Measurements from ENCODE around the gene WDR43.

The WDR43 gene

DNA sequence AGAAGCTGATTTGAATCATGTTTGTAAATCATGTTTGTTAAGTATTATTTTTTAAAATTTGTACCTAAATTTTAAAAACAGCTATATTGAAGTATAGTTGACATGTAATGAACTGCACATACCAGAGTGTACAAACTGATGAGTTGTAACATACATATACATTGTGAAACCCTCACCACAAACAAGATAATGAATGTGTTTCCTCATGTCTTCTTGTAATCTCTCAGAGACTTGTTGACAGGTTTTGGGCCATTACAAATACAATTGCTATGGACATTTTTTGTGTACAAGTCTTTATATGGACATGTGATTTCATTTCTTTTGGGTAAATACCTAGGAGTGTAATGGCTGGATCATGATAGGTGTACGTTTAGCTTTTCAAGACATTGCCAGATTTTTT lies 21.5 kb downstream of the WDR43 start:
- DNase-seq: no peak

- no peak for DNase-seq
Observed at GRCh38 chr2:28926847-28927246, 32.4 kb downstream of the WDR43 start.

GRCh38 chr2:28927469-28927868 lies 33.0 kb downstream of the WDR43 start:
- no peak for DNase-seq

DNA sequence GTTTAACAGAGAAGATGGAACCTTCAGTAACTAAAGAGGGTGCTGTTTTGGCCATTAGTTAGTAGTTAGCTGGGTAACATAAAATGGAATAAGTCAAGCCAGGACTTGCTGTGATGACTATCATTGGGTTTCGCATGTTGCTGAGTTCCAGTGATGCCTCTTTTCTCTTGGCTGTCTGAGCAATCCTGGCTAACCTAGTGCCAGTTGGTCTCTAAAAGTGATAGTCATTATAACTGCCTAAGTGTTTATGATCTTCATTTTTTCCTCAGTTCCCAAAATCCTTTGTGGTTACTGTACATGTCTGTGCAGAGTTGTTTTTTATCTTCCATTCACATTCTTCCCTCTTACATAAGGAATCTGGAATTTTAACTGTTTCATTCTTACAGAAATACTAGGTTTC lies 33.4 kb downstream of the WDR43 start:
- DNase-seq: no peak

GRCh38 chr2:28929581-28929980 lies 35.1 kb downstream of the WDR43 start:
- no peak for DNase-seq

- no peak for DNase-seq
Observed at GRCh38 chr2:28930205-28930604, 35.7 kb downstream of the WDR43 start.

- DNase-seq: no peak
Observed at GRCh38 chr2:28934769-28935168, 40.3 kb downstream of the WDR43 start.

GRCh38 chr2:28941008-28941407 lies 46.5 kb downstream of the WDR43 start:
- no peak for DNase-seq

DNA sequence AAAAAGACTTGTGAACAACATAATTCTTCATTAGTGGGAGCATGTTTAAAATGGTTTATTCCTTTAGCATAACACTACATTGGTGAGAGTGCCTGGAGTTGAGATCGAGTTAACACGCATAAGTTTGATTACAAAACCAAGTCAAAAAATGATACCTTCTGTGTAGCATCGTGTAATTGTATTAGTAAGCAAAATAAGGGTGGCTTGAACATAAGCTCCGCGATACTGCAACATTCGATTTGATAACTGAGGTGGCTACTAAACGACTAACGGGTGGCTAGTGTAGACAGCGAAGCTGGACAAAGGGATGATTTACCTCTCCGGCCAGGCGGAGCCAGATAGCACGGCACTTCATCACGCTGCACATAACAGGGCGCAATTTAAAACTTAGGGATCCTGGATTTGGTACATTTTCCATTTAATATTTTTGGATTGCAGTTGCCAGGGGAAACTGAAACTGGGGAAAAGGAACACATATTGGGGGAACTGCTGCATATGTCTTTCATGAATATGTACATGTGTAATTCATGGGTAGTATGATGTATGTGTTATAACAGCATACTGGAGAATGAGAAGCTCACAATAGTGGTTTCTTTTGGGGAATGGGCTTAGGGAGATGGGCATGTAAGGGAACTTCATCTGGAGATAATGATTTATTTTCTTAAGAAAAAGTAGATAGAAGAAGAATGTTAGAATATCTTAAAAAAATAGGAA lies 50.2 kb downstream of the WDR43 start:
- no peak for DNase-seq

- no peak for DNase-seq
Observed at GRCh38 chr2:28948160-28948559, 53.7 kb downstream of the WDR43 start.

- DNase-seq: no peak
Observed at GRCh38 chr2:28949190-28949589, 54.7 kb downstream of the WDR43 start.

DNA sequence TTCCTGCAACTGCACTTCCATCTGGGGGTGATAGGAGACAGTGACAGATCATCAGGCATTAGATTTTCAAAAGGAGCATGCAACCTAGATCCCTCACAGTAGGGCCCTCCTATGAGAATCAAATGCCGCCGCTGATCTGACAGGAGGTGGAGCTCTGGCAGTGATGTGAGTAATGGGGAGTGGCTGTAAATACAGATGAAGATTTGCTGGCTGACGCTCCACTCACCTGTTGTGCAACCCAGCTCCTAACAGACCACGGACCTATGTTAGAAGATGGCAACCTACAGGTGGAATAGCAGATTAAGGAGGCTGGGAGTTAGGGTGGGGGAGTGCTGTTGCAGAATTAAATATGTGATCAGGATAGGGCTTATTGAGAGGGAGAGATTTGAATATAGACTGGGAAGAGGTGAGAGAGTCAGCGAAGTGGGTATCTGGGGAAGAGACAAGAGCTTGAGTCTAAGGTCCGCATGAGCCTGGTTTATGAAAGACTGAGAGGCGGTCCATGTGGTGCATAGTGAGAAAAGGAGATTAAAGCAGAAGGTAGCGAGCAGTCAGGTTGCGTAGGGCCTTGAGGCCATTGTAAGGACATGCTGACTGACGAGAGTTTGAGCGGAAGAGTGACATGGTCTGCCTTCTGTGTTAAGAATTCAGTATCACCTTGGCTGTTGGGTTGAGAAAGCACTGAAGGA lies 55.3 kb downstream of the WDR43 start:
- no peak for DNase-seq

- no peak for DNase-seq
Observed at GRCh38 chr2:28950941-28951630, 56.6 kb downstream of the WDR43 start.

GRCh38 chr2:28951910-28952835 lies 57.7 kb downstream of the WDR43 start:
- DNase-seq: no peak

GRCh38 chr2:28952836-28953211 lies 58.4 kb downstream of the WDR43 start:
- no peak for DNase-seq

GRCh38 chr2:28955467-28955866 lies 61.0 kb downstream of the WDR43 start:
- no peak for DNase-seq

DNA sequence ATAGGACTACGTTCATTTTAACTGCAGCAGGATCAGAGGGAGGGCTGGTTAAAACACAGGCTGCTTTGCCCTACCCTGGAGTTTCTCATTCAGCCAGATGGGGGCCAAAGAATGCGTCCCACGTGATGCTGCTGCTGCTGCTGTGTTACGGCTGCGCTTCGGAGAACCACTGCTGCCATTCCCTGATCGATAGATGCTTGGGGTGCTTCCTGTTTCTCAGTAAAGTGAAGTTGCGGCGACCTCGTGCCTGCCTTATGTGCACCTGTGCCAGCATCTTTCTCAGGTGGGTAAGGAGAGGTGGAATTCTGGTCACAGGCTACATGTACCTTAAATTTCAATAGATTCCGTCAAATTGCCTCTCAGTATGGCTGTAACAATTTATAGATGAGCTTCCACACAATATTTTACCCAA lies 62.0 kb downstream of the WDR43 start:
- no peak for DNase-seq

- DNase-seq: no peak
Observed at GRCh38 chr2:28956890-28957289, 62.4 kb downstream of the WDR43 start.

DNA sequence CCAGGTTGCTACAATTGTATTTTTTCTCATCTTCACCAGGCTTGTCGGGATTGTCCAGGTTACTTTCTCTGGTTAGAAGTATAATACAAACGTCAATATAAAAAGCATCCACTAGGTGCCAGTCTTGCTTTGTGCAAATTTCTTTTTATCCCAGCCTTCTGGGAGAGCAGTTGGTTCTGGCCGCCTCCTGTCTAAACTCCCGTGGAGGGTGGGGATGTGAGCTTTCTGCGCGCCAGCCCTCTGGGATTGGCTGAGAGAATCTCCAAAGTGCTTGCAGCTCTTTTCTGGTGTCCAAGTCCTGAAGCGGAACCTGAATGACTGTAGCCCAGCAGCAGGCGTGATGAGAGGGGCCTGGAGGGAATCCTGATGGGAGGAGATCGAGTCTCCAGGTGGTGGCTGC lies 64.2 kb downstream of the WDR43 start:
- peak; percentile 71 to 83 for DNase-seq

GRCh38 chr2:28960401-28960800 lies 65.9 kb downstream of the WDR43 start:
- DNase-seq: no peak

- no peak for DNase-seq
Observed at GRCh38 chr2:28962505-28962904, 68.0 kb downstream of the WDR43 start.

GRCh38 chr2:28970464-28971160 lies 76.1 kb downstream of the WDR43 start:
- DNase-seq: no peak
